ENCODE data around the gene HSPA13.
"Not testable (repeated sequence)": the region's sequence is repeated elsewhere in the genome, so short reads cannot be mapped to it uniquely, and the experiment has no call there.

Gene HSPA13, protein sequence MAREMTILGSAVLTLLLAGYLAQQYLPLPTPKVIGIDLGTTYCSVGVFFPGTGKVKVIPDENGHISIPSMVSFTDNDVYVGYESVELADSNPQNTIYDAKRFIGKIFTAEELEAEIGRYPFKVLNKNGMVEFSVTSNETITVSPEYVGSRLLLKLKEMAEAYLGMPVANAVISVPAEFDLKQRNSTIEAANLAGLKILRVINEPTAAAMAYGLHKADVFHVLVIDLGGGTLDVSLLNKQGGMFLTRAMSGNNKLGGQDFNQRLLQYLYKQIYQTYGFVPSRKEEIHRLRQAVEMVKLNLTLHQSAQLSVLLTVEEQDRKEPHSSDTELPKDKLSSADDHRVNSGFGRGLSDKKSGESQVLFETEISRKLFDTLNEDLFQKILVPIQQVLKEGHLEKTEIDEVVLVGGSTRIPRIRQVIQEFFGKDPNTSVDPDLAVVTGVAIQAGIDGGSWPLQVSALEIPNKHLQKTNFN

GRCh38 chr21:14382835-14383595 is at the start of gene HSPA13:
TSS of gene HSPA13 (minus strand) at chr21:14383146. CDS start at chr21:14383119, 27 bp downstream.
- peak; percentile 97 for DNase-seq

DNA sequence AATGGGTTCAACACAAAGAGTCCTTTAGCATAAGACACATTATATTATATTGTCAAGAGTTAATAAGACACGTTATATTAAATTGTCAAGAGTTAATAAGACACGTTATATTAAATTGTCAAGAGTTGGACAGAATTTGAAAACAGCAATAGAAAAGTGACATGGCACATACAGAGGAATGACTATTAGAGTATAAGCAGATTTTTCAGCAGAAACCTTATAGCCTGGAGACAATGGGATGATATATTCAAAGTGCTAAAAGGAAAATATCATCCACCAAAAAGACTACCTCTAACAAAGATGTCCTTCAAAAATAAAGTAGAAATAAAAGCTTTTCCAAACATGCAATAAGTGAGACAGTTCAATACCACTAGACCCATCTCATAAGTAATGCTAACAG is 36.0 kb upstream of the HSPA13 start:
- no peak for DNase-seq

GRCh38 chr21:14414932-14415508 is 32.1 kb upstream of the HSPA13 start:
- no peak for DNase-seq

DNA sequence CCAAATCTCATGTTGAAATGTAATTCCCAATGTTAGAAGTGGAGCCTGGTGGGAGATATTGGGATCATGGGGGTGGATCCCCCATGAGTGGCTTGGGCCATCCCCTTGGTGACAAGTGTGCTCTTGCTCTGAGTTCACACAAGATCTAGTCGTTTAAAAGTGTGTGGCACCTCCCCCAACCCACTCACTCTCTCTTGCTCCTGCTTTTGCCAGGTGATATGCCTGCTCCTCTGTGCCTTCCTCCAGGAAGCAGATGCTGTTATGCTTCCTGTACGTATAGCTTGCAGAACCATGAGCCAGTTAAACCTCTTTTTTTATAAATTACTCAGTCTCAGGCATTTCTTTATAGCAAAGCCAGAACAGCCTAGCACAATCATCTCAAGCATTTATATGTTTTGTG is 23.0 kb upstream of the HSPA13 start:
- no peak for DNase-seq

- DNase-seq = no peak
Observed at GRCh38 chr21:14405225-14405624, 22.3 kb upstream of the HSPA13 start.

DNA sequence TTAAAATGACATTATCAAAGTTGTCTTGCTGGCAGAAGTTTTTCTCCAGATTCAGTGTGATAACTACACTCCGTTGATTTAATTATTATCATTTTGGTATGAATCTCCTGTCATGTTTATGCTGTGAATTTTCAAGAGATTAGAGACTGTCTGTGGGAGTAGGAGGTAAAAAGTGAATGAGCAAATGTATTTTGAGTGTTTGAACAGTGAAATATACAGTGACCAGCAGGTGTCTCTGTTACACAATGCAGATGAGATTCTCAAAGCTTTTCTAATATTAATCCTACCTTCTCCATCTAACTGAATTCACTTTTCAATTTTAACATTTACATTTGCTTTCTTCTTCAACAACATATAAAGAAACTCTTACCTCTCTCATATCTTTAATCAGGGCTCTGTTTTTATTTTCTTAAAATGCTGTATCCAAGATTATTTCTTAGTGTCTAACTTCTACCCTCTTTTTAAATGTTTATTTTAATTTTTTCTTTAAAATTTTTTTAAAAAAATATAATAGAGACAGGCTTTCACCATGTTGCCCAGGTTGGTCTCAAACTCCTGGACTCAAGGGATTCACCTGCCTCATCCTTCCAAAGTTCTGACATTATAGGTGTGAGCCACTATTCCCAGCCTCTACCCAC is 20.9 kb upstream of the HSPA13 start:
- DNase-seq = no peak

DNA sequence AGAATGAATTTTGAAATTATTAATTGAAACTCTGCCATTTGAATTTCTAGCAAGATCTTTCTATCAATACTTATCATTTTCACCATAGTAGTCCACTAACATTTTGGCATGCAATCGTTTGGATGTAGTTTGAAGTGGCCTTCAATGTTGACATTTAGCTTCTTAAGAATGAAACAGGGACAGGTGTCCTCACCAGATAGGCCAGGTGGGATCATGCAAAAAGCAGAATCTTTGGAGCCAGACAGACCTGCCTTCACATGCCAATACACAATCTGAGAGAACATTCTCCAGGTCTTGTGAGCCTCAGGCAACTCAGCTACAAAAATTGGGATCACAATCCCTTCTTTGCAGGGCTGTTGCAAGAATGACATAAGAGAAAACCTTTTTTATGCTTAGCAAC is 18.3 kb upstream of the HSPA13 start:
- DNase-seq = no peak

DNA sequence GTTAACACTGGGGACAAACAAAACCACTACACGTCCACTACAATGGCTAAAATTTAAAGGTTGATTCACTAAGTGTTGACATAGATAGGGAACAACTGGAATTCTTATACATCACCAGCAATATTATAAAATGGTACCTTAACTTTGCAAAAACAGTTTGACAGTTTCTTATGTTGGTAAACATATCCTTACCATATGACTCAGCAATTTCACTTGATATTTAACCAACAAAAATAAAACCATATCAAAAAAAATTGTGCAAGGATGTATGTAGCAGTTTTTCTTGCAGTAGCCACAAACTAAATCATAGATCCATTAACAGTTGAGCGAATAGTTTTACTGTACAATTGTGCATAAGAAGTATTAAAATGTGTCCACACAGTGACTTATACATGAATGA is 5.3 kb upstream of the HSPA13 start:
- DNase-seq = no peak

DNA sequence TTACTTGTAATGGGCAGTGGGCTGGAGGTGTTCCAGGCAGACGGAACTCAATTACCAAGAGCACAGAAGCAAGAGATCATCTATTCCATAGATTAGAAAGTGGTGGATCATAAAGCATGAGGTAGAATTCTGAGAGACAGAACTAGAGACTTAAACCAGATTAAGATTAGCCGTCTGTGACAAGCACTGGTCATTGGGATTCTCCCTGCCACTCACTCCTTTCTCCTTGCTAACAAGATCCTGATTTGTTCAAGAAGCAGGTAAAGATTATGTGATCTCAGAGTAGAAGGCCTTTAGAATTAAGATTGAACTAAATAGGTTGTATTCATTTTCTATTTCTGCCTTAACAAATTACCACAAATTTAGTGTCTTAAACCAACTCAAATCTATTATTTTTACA is 1.5 kb upstream of the HSPA13 start:
- no peak for DNase-seq

- no peak for DNase-seq
Observed at GRCh38 chr21:14383596-14384180, 742 bp upstream of the HSPA13 start.

- peak; percentile 15 for DNase-seq
Observed at GRCh38 chr21:14382486-14382834, 486 bp downstream of the HSPA13 start.

DNA sequence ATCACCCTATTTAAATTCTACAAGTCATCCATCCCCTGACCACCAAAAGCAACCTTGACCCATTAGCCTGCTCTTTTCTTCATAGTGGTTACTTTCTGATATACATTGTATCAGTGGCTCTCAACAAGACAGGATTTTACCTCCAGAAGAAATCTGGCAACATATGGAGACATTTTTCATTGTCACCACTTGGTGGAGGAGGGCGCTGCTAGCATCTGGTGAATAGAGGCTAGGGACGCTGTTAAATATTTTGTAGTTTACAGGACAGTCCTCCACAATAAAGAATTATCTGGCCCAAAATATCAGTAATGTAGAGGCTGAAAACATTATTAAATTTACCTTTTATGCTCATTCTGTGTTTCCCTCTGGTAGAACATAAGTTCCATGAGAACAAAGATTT is 6.1 kb downstream of the HSPA13 start:
- no peak for DNase-seq

- no peak for DNase-seq
Observed at GRCh38 chr21:14366998-14367397, 15.9 kb downstream of the HSPA13 start.

DNA sequence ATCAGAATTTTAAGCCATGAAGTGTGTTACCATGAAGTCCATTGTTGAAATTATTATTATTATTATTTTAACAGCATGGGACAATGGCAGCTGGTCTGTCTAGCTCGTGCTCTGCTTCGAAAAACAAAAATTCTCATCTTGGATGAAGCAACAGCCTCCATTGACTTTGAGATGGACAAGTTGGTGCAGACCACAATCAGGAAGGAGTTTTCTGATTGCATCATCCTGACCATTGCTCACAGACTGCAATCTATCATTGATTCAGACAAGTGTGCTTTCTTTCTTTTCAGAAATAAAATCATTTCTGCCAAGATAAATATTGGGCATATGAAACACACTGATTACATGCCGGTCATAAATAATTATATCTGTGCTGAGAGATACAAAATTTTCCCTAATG is 21.0 kb downstream of the HSPA13 start:
- no peak for DNase-seq

DNA sequence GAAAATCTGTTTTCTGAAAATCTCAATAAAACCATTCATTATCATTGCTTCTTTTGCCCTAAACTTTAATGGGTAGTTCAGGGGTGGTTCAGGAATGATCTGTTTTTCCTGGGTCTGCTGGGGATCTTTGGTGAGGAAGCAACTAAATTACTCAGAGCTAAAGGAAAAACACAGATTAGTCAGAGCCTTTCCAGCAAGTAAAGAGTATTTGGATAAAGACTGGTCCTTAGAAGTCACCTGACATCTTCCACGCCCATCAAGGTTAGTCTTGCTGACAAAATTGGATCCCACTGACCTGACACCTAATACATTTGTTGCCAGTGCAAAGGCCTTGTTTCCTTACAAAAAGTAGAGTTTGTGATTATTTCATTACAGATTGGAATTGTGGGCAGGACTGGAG is 24.2 kb downstream of the HSPA13 start:
- no peak for DNase-seq

- no peak for DNase-seq
Observed at GRCh38 chr21:14356746-14357145, 26.2 kb downstream of the HSPA13 start.

GRCh38 chr21:14354515-14354914 is 28.4 kb downstream of the HSPA13 start:
- no peak for DNase-seq

GRCh38 chr21:14353726-14354125 is 29.2 kb downstream of the HSPA13 start:
- no peak for DNase-seq

- DNase-seq = no peak
Observed at GRCh38 chr21:14353231-14353630, 29.7 kb downstream of the HSPA13 start.

- DNase-seq = not testable (repeated sequence)
Observed at GRCh38 chr21:14327346-14327745, 55.6 kb downstream of the HSPA13 start.

DNA sequence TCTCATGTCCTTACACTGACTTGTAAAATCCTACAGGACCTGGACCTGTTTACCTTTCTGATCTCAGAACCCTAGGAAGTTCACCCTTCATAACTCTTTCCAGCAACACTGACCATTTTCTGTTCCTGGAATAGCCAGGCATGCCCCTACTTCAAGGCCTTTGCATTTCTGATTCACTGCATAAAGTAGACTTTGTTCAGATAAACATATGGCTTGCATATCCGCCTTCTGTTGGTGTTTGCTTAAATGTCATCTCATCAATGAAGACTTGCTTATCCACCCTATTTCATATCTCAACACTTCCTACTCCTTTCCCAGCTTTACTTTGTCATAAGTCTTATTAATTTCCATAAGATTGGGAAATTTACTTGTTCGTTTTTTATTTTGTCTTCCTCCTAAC is 57.4 kb downstream of the HSPA13 start:
- DNase-seq = no peak

Data from activated T-cell treated with anti-CD3 and anti-CD28 coated beads for 4 hours (primary cell).